ENCODE measurements around the gene TIAM2.

The TIAM2 gene

DNA sequence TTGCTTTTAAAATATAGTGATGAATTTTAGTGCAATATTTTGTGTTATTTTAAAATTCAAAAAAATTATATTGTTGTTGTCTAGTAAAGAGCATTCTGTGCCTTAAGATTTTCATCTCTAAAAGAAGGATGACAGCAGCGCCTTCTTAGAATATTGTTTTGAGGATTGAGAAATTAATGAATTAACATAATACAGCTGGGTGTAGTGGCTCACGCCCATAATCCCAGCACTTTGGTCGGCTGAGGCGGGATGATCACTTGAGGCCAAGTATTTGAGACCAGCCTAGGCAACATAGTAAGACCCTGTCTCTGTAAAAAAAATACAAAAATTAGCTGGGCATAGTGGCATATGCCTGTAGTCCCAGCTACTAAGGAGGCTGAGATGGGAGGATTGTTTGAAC is 6.8 kb downstream of the TIAM2 start:
- no peak overlapping the region for H3K4me3 ChIP-seq (ENCODE audit: low read depth, low read length)
- TF ChIP-seq CTCF (IDR thresholded peaks at IDR 0.05; ENCODE audit: low read depth, low read length) = no peak

GRCh38 chr6:155003476-155003875 is 8.4 kb downstream of the TIAM2 start:
- H3K4me3 ChIP-seq (ENCODE audit: low read depth, low read length) = no peak overlapping the region
- TF ChIP-seq CTCF (IDR thresholded peaks at IDR 0.05; ENCODE audit: low read depth, low read length) = no peak

- no peak overlapping the region for H3K4me3 ChIP-seq (ENCODE audit: low read depth, low read length)
- TF ChIP-seq CTCF (IDR thresholded peaks at IDR 0.05; ENCODE audit: low read depth, low read length) = no peak
Measured at GRCh38 chr6:155004017-155004416, 8.9 kb downstream of the TIAM2 start.

- no peak overlapping the region for H3K4me3 ChIP-seq (ENCODE audit: low read depth, low read length)
- TF ChIP-seq CTCF (IDR thresholded peaks at IDR 0.05; ENCODE audit: low read depth, low read length) = no peak
Measured at GRCh38 chr6:155004576-155005372, 9.7 kb downstream of the TIAM2 start.

- TF ChIP-seq CTCF (IDR thresholded peaks at IDR 0.05; ENCODE audit: low read depth, low read length) = no peak
Measured at GRCh38 chr6:155008625-155009024, 13.5 kb downstream of the TIAM2 start.

DNA sequence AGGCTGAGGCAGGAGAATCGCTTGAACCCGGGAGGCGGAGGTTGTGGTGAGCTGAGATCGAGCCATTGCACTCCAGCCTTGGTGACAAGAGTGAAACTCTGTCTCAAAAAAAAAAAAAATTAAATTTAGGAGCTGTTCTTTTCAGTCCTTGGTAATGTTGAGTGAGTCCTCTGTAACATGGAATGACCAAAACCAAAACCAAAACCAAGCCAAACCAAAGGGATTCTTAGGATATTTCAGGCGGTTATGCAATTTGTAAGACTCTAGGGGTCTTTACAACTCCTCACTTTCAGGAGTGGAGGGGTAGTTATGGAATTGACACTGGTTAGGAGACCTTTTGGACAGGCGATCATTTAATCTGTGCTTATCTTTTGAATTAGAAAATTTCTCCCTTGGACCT is 15.8 kb downstream of the TIAM2 start:
- no peak overlapping the region for H3K4me3 ChIP-seq (ENCODE audit: low read depth, low read length)
- TF ChIP-seq CTCF (IDR thresholded peaks at IDR 0.05; ENCODE audit: low read depth, low read length) = no peak

More at GRCh38 chr6:155008625-155009024, 13.5 kb downstream of the TIAM2 start:
- no peak overlapping the region for H3K4me3 ChIP-seq (ENCODE audit: low read depth, low read length)

- no peak for TF ChIP-seq CTCF (IDR thresholded peaks at IDR 0.05; ENCODE audit: low read depth, low read length)
- H3K4me3 ChIP-seq (ENCODE audit: low read depth, low read length) = no peak overlapping the region
Measured at GRCh38 chr6:155011809-155012291, 16.7 kb downstream of the TIAM2 start.

Measured in WI38 (cell line).